T47D (cell line): ENCODE measurements around the gene PNRC1.

Experiments used
- DNase-seq, 2 experiments: peaks; one replicate each; pipeline versions ENCODE4 v3.0.0 to v3.0.0-alpha.2; 2011 to 2012; ENCODE audit warnings: low read depth in 1 of 2, low spot score in 1 of 2
- JUND ChIP-seq: IDR thresholded peaks from 2 replicates; pipeline ENCODE4 v1.6.1; 2012; ENCODE audit warnings: low read depth
- in situ Hi-C: cut with HindIII; loops from 2 replicates; pipeline ENCODE4 v1.10.0; 2016; ENCODE audit warnings: low sequenced_read_pairs, low pct_unique_long_range_greater_than_20kb

PNRC1 gene

GRCh38 chr6:89131599-89131998 is 51.0 kb downstream of the PNRC1 start:
- TF ChIP-seq JUND = no peak
- in situ Hi-C loops = no loop called here
- DNase-seq = no peak

DNA sequence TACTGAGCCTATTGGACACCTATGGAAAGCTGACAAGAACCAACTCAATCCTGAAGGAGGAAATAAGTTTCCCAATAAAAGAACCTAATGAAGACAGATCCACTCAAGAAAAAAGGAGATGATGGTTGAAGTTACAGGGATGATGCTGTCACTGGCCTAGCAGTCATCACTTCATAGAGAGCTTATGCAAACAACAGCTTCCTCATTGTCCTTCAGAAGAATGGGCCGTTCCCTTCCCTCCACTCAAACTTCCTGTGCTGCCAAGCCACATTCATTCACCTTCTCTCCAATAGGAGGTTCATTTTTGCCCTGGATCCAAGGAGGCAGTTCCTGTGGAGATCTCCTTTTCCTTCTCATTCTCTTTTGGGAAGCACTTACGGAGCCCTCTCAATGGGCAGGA is 51.5 kb downstream of the PNRC1 start:
- no peak for DNase-seq
- TF ChIP-seq JUND = no peak
- in situ Hi-C loops = no loop called here

DNA sequence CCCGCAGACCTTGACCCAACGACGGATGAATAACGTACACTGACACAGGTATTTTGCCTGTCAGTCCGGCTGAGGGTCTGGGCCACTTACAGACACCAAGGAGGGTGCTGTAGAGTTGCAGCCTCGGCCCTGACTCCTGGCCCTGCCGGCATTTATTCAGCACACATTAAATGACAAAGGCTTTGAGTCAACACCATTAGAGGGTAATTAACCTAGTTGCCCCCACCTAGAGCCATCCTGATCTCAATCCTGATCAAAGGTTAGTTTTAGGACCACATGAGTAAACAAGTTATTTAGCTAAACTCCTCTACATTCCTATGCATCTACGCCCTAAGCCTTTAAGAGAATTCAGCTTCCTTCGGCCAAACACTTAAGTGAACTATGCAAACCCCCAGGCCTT is 53.4 kb downstream of the PNRC1 start:
- no peak for DNase-seq
- no peak for TF ChIP-seq JUND
- in situ Hi-C loops = no loop called here

DNA sequence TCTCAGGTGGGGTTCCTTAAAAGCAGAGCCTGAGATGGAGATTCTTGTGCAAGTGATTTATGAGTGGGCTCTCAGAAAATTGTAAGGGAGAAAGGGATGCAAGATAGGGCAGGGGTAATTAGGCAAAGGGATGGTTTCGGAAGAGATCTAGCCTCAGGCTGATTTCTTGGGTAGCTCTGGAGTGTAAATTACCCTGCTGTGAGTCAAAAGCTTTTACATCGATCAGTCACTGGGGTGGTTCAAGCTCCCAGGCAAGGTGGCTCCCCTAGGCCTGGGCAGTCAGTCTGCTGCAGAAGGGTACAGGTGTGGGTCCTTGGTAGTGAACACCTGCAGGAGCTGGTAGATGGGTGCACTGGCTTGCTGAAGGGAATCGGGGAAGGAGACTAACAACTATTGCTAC is 54.2 kb downstream of the PNRC1 start:
- no peak for TF ChIP-seq JUND
- in situ Hi-C loops = no loop called here
- no peak for DNase-seq
